Activated B cell treated with CpG ODN at 0.5 μM for 24 hours (primary cell): ENCODE data around the gene MGAT4B. TPM values are rescaled to one million over a fixed set of nuclear protein-coding genes. Genes with fewer than 3 reads are reported as not detected.
A peak's percentile ranks its signal among the peaks of the same experiment; 100 is the strongest.
"Not testable (repeated sequence)": the region's sequence is repeated elsewhere in the genome, so short reads cannot be mapped to it uniquely, and the experiment has no call there.

ENCODE experiments used
- ATAC-seq: fragments of 200-7000 bp; cut with Tn5 transposase; one replicate; pipeline ENCODE4 v1.10.0; 2021; ENCODE audit warnings: low read depth, mild to moderate bottlenecking, moderate library complexity
- CTCF ChIA-PET: fragments of 350-600 bp; sonication (Branson Sonifier 250); formaldehyde crosslinking; loops from one replicate; lab custom pipeline; 2021; ENCODE audit warnings: antibody characterized with exemption; lab: Charles Lee
- POLR2A ChIA-PET: fragments of 350-600 bp; sonication (Branson Sonifier 250); formaldehyde crosslinking; loops from one replicate; lab custom pipeline; 2021; ENCODE audit warnings: antibody characterized with exemption; lab: Charles Lee
- DNase-seq: peaks from one replicate; pipeline ENCODE4 v3.0.0; 2022
- H3K27ac Mint-ChIP-seq: one replicate; pipeline ENCODE4 v1.8.0; 2020; ENCODE audit warnings: mixed read lengths
- H3K27me3 Mint-ChIP-seq: one replicate; pipeline ENCODE4 v1.8.0; 2021; ENCODE audit warnings: mixed read lengths
- H3K36me3 Mint-ChIP-seq: one replicate; pipeline ENCODE4 v1.8.0; 2021; ENCODE audit warnings: low read depth, mixed read lengths
- H3K4me1 Mint-ChIP-seq: one replicate; pipeline ENCODE4 v1.8.0; 2021; ENCODE audit warnings: mixed read lengths
- H3K4me3 Mint-ChIP-seq: one replicate; pipeline ENCODE4 v1.8.0; 2020; ENCODE audit warnings: mild to moderate bottlenecking, mixed read lengths
- H3K9me3 Mint-ChIP-seq: one replicate; pipeline ENCODE4 v1.8.0; 2020; ENCODE audit warnings: mixed read lengths
- intact Hi-C: fragments of 100-400 bp; cut with micrococcal nuclease; formaldehyde crosslinking; loops from one replicate; pipeline ENCODE4 v1.15.1; 2024
- total RNA-seq: library from RNA; stranded (reverse); gene quantifications from 2 replicates; pipeline ENCODE4 v1.2.3, GENCODE V29; 2022
- TF ChIP-seq, protein P1 (sequence below): fragments of 200-600 bp; IDR thresholded peaks from one replicate; pipeline ENCODE4 v1.8.0; 2022; ENCODE audit warnings: antibody characterized with exemption, mild to moderate bottlenecking

MGAT4B gene
- total RNA-seq, 1 donor from 2014 or later: 85.3 TPM

DNA sequence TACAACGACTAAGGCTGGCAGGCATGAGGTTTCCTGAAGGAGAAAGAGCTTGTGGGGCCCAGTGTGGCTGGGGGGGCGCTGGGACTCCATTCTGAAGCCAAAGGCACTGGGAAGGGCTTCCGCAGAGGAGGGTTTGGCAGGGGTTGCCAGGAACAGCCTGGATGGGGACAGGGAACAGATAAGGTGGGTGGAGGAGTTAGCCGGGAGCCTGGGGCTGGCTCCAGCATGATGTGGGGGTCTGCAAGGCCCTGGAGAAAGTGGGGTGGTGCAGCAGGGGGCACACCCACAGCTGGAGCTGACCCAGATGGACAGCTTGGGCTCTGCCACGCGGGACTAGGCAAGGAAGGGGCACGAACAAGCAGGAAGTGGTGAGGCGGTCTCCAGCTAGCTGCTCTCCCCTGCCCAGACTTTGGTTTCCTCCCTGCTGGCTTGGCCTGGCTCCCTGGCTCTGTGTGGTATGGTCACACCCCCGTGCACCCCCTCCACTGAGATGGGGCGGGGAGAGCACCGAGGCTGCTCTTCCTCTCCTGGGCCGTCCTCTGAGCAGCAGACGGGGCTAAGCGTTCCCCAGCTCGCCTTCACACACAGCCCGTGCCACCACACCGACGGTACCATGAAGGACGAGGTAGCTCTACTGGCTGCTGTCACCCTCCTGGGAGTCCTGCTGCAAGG lies 13.1 kb downstream of the MGAT4B start, which contains the start of gene LTC4S:
Gene LTC4S (plus strand): TSS at position 519 of the 672 bp plus-strand sequence. CDS start 95 bp downstream, at position 614.
- Mint-ChIP-seq H3K27ac (peak within 1 kb of the TSS; percentile 24), H3K27me3 (no peaks in the 10 kb centered on the region), H3K4me1 (peaks cover 29% of the 10 kb centered on the region), H3K36me3 (peaks cover 10% of the 10 kb centered on the region), H3K4me3 (peak within 1 kb of the TSS; percentile 64), H3K9me3 (no peaks in the 10 kb centered on the region)
- POLR2A ChIA-PET: interaction anchor here (1.1 to 3.3 kb wide), 3 partner anchors 61 to 170 kb away, joined by 3 to 14 read pairs (median 4); partner anchors contain the start of genes HNRNPH1 and MAML1
- DNase-seq (peak; percentile 29), ATAC-seq (peak; percentile 33)
- TF ChIP-seq, protein P1, sequence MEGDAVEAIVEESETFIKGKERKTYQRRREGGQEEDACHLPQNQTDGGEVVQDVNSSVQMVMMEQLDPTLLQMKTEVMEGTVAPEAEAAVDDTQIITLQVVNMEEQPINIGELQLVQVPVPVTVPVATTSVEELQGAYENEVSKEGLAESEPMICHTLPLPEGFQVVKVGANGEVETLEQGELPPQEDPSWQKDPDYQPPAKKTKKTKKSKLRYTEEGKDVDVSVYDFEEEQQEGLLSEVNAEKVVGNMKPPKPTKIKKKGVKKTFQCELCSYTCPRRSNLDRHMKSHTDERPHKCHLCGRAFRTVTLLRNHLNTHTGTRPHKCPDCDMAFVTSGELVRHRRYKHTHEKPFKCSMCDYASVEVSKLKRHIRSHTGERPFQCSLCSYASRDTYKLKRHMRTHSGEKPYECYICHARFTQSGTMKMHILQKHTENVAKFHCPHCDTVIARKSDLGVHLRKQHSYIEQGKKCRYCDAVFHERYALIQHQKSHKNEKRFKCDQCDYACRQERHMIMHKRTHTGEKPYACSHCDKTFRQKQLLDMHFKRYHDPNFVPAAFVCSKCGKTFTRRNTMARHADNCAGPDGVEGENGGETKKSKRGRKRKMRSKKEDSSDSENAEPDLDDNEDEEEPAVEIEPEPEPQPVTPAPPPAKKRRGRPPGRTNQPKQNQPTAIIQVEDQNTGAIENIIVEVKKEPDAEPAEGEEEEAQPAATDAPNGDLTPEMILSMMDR: no peak
- intact Hi-C loops: loop anchor here (10.0 kb wide), 1 partner anchor 169 kb away; the partner anchor contains the start of gene HNRNPH1
- CTCF ChIA-PET: interaction anchor here (1.2 kb wide), 1 partner anchor 31 kb away, joined by 11 read pairs; no protein-coding TSS in a partner anchor

DNA sequence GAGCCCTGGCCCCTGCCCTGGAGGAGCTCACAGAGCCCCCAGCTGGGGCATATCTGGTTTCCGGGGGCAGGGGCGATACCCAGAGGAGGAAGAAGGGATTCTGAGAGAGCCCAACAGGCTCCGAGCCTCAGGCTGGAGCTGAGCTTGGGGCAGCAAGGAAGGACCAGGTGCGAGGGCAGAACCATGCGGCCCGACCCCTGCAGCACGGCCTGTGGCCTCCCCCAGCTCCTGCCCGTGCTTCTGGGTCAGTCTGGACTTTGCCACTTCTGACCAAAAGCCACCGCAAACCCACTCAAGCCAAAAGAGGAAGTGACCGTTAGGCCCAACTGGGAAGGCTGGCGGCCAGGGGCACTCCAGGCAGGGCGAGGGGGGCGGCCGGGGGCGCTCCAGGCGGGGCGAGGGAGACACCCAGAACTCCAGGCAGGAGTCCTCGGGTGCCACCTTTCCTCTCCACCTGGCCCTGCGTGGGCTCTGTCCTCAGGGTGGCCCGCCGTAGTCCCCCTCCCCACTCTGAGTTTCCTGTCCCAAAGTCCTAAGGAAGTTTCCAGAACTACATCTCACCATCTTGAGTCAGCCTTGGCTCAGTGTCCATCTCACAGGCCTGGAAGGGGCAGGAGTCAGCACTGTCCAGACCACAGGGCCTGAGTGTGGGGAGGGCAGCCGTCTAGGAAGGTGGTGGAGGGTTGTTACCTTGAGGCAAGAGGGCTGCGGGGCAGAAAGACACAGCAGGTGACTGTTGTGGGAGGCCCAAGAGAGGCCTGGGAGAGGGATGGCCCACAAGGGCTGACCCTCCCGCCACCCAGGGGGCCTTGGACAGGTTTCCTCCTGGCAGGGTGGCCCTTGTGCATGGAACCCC lies 13.8 kb downstream of the MGAT4B start:
- ChIA-PET POLR2A (interaction anchor here (1.1 to 3.3 kb wide), 3 partner anchors 60 to 169 kb away, joined by 3 to 14 read pairs (median 4); partner anchors contain the start of genes HNRNPH1 and MAML1), CTCF (interaction anchor here (1.6 kb wide), 1 partner anchor 9 kb away, joined by 5 read pairs; no protein-coding TSS in a partner anchor)
- intact Hi-C loops: loop anchor here (10.0 kb wide), 1 partner anchor 168 kb away; the partner anchor contains the start of gene HNRNPH1
- ATAC-seq: no peak
- Mint-ChIP-seq H3K27me3 (no peaks in the 10 kb centered on the region), H3K27ac (peak overlapping the region; percentile 24), H3K4me3 (no peak overlapping the region), H3K4me1 (peaks cover 29% of the 10 kb centered on the region), H3K36me3 (peaks cover 7% of the 10 kb centered on the region), H3K9me3 (no peaks in the 10 kb centered on the region)
- no peak for DNase-seq
- TF ChIP-seq, protein P1: no peak

DNA sequence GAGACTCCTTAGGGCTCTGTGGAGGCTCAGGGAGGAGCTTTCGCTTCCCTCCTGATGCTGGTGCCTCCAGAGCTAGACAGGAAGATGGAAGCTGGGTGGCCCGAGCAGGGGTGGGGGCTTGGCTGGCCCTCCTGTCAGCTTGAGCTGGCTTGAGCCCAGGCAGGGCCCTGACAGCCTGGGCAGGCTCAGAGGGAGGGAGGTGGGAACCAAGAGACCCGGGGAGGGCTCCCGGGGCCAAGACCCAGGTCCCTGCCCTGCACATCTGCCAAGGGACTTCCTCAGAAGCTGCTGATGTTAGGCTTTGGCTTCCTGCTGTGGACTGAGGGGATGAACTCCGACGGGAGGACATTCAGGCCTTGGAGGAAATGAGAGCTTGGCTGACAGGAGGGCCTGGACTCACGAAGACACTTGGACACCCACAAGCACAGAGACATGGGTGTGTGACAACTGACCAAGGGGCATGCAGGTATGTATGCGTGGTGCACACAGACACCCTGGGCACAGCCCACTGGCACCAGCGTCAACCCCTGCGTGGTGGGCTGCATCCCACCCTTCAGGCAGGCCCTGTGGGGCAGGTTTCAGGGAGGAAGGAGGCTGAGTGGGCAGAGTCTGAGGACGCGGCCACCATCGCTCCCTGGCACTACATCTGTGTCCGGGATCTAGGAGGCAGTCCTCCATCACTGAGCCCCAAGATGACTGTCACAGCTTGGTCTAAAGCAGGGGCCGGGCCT lies 14.6 kb downstream of the MGAT4B start:
- Mint-ChIP-seq H3K27ac (no peak overlapping the region), H3K9me3 (no peaks in the 10 kb centered on the region), H3K4me1 (peaks cover 28% of the 10 kb centered on the region), H3K4me3 (no peak overlapping the region), H3K36me3 (peaks cover 4% of the 10 kb centered on the region), H3K27me3 (no peaks in the 10 kb centered on the region)
- DNase-seq: no peak
- TF ChIP-seq, protein P1: no peak
- ChIA-PET POLR2A (interaction anchor here (1.1 kb wide), 1 partner anchor 168 kb away, joined by 3 read pairs; the partner anchor contains the start of gene HNRNPH1), CTCF (interaction anchor here (1.6 kb wide), 1 partner anchor 9 kb away, joined by 5 read pairs; no protein-coding TSS in a partner anchor)
- intact Hi-C loops: loop anchor here (10.0 kb wide), 1 partner anchor 167 kb away; the partner anchor contains the start of gene HNRNPH1
- ATAC-seq: no peak

DNA sequence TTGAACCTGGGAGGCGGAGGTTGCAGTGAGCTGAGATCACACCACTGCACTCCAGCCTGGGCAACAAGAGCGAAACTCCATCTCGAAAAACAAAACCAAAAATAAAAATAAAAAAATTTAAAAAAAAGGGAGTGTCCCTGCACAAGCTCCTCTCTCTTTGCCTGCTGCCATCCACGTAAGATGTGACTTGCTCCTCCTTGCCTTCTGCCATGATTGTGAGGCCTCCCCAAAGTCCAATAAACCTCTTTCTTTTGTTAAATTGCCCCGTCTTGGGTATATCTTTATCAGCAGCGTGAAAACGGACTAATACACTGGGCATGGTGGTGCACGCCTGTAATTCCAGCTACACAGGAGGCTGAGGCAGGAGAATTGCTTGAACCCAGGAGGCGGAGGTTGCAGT lies 17.4 kb downstream of the MGAT4B start:
- H3K27me3 Mint-ChIP-seq, intact Hi-C loops, DNase-seq, CTCF ChIA-PET, H3K27ac Mint-ChIP-seq, ATAC-seq, H3K36me3 Mint-ChIP-seq, H3K9me3 Mint-ChIP-seq, POLR2A ChIA-PET, H3K4me3 Mint-ChIP-seq: not testable (repeated sequence)
- peaks cover 13% of the 10 kb centered on the region for H3K4me1 Mint-ChIP-seq
